B cell (primary cell): ENCODE measurements around the gene FANCD2OS. TPM values are rescaled to one million over a fixed set of nuclear protein-coding genes. Genes with fewer than 3 reads are reported as not detected.

Source experiments
- ATAC-seq: fragments of 200-7000 bp; cut with Tn5 transposase; one replicate; pipeline ENCODE4 v1.10.0; 2021; ENCODE audit warnings: low read depth, mild to moderate bottlenecking, moderate number of reproducible peaks, moderate library complexity
- CTCF ChIA-PET: fragments of 350-600 bp; sonication (Branson Sonifier 250); formaldehyde crosslinking; loops from one replicate; lab custom pipeline; 2021; ENCODE audit warnings: antibody characterized with exemption, inconsistent platforms; lab: Charles Lee
- POLR2A ChIA-PET: fragments of 350-600 bp; sonication (Branson Sonifier 250); formaldehyde crosslinking; loops from one replicate; lab custom pipeline; 2021; ENCODE audit warnings: antibody characterized with exemption; lab: Charles Lee
- DNase-seq: peaks from one replicate; pipeline ENCODE4 v3.0.0; 2013
- H2AFZ ChIP-seq: 2 replicates; pipeline ENCODE4 v1.6.1; 2012; ENCODE audit warnings: mild to moderate bottlenecking, low read depth, low read length; ENCODE audit not compliant: insufficient read depth, poor library complexity, severe bottlenecking
- H3K27ac ChIP-seq, 2 donors: 1 replicate in 1 of 2; 2 replicates in 1 of 2; pipeline ENCODE4 v1.5.1; 2012 to 2013; ENCODE audit warnings: low read length in 2 of 2, mild to moderate bottlenecking in 2 of 2, moderate library complexity in 1 of 2
- H3K27me3 ChIP-seq, 4 experiments: fragments of 200-600 bp in 1 of 4; sonication (generic) in 1 of 4; replicated peaks in 1 of 4; 1 replicate in 2 of 4; 2 replicates in 2 of 4; pipeline versions ENCODE4 v1.6.1 to v1.7.0; 2013 to 2016; ENCODE audit warnings: low read length in 3 of 4, mild to moderate bottlenecking in 2 of 4, mixed read lengths in 1 of 4, moderate library complexity in 1 of 4; ENCODE audit not compliant: insufficient read depth in 4 of 4, control insufficient read depth in 3 of 4; ENCODE audit errors: control extremely low read depth in 1 of 4
- H3K36me3 ChIP-seq, 2 experiments: replicated peaks in 1 of 2; 1 replicate in 1 of 2; 2 replicates in 1 of 2; pipeline versions ENCODE4 v1.6.1 to v1.7.1; 2013; ENCODE audit warnings: low read length in 1 of 2; ENCODE audit not compliant: insufficient read depth in 2 of 2, control insufficient read depth in 1 of 2; ENCODE audit errors: control extremely low read depth in 1 of 2, extremely low read depth in 1 of 2
- H3K4me1 ChIP-seq, 2 donors: fragments of 200-600 bp in 1 of 2; sonication (generic) in 1 of 2; 1 replicate in 1 of 2; 2 replicates in 1 of 2; pipeline versions ENCODE4 v1.5.1 to v1.6.1; 2013 to 2017; ENCODE audit warnings: low read length in 2 of 2; ENCODE audit not compliant: control insufficient read depth in 2 of 2, insufficient read depth in 2 of 2
- H3K4me2 ChIP-seq: replicated peaks from 2 replicates; pipeline ENCODE3; 2012; ENCODE audit warnings: mild to moderate bottlenecking, low read depth, low read length; ENCODE audit not compliant: poor library complexity, severe bottlenecking
- H3K4me3 ChIP-seq, 5 experiments: fragments of 200-600 bp in 1 of 5; sonication (generic) in 1 of 5; 1 replicate in 3 of 5; 2 replicates in 2 of 5; pipeline versions ENCODE4 v1.5.1 to v1.7.0; 2011 to 2016; ENCODE audit warnings: low read length in 4 of 5, mild to moderate bottlenecking in 4 of 5, low read depth in 2 of 5, control low read depth in 1 of 5, moderate library complexity in 1 of 5; ENCODE audit not compliant: insufficient read depth in 1 of 5; ENCODE audit errors: control extremely low read depth in 1 of 5, extremely low read depth in 1 of 5
- H3K79me2 ChIP-seq: fragments of 200-600 bp; sonication (generic); one replicate; pipeline ENCODE4 v1.6.0; 2016; ENCODE audit warnings: low read length; ENCODE audit not compliant: control insufficient read depth, insufficient read depth
- H3K9ac ChIP-seq: fragments of 200-600 bp; sonication (generic); 2 replicates; pipeline ENCODE4 v1.6.1; 2017; ENCODE audit warnings: mild to moderate bottlenecking, low read length, moderate library complexity
- H3K9me3 ChIP-seq, 3 donors: one replicate each; pipeline versions ENCODE4 v1.6.1 to v1.7.1; 2013; ENCODE audit warnings: low read length in 2 of 3; ENCODE audit not compliant: control insufficient read depth in 2 of 3, insufficient read depth in 1 of 3; ENCODE audit errors: control extremely low read depth in 1 of 3
- H4K20me1 ChIP-seq: 2 replicates; pipeline ENCODE4 v1.6.0; 2012; ENCODE audit warnings: mild to moderate bottlenecking, low read length; ENCODE audit not compliant: insufficient read depth, control insufficient read depth, poor library complexity, severe bottlenecking
- H3K27ac Mint-ChIP-seq: one replicate; pipeline ENCODE4 v1.8.0; 2021; ENCODE audit warnings: mixed read lengths
- H3K27me3 Mint-ChIP-seq: one replicate; pipeline ENCODE4 v1.8.0; 2021; ENCODE audit warnings: mixed read lengths
- H3K4me1 Mint-ChIP-seq: one replicate; pipeline ENCODE4 v1.8.0; 2021; ENCODE audit warnings: mixed read lengths
- H3K4me3 Mint-ChIP-seq: one replicate; pipeline ENCODE4 v1.8.0; 2021; ENCODE audit warnings: mixed read lengths
- H3K9me3 Mint-ChIP-seq: one replicate; pipeline ENCODE4 v1.8.0; 2022; ENCODE audit warnings: mixed read lengths; ENCODE audit not compliant: insufficient read depth
- CTCF ChIP-seq: fragments of 200-600 bp; IDR thresholded peaks from one replicate; pipeline ENCODE4 v1.8.0; 2022; ENCODE audit warnings: antibody characterized with exemption, mild to moderate bottlenecking
- EZH2 ChIP-seq: IDR thresholded peaks from 2 replicates; pipeline ENCODE4 v1.6.1; 2012; ENCODE audit warnings: borderline replicate concordance, low read depth, mild to moderate bottlenecking, moderate library complexity, low read length; ENCODE audit not compliant: insufficient read depth, poor library complexity, severe bottlenecking
- WGBS: methylation state at CpG from one replicate; pipeline ENCODE4 v1.1.5; 2013; ENCODE audit warnings: missing lambda C conversion rate; ENCODE audit not compliant: insufficient coverage; 5-methylcytosine and 5-hydroxymethylcytosine counted together
- intact Hi-C: fragments of 100-400 bp; cut with micrococcal nuclease; formaldehyde crosslinking; loops from one replicate; pipeline ENCODE4 v1.10.0; 2022
- polyA plus RNA-seq: library from polyadenylated mRNA; depleted of rRNA; stranded (reverse); fragments of >200 nt; gene quantifications from 2 replicates; pipeline ENCODE4 v1.2.3, GENCODE V29; 2012
- total RNA-seq, 2 donors: library from RNA; stranded (reverse); fragments of 120-200 nt in 1 of 2; gene quantifications; 1 replicate in 1 of 2; 2 replicates in 1 of 2; pipeline versions ENCODE4 v1.2.3 to v1.2.4, GENCODE V29; 2013 to 2022

Gene FANCD2OS
- total and polyA plus RNA-seq, 2 donors (not counting 1 experiment from before 2014, with no cell fraction given): not detected

- Mint-ChIP-seq H3K4me1 (peaks cover 30% of the 10 kb centered on the region), H3K27ac (no peak overlapping the region), H3K9me3 (no peaks in the 10 kb centered on the region), H3K27me3 (no peaks in the 10 kb centered on the region), H3K4me3 (no peak overlapping the region)
- Histone ChIP-seq H4K20me1 (peaks cover 64% of the 10 kb centered on the region), H3K79me2 (peaks cover 75% of the 10 kb centered on the region), H2AFZ (no peak overlapping the region), H3K4me3 (no peak overlapping the region), H3K9ac (no peak overlapping the region), H3K27ac (no peak overlapping the region), H3K36me3 (peaks cover 0 to 44% of the 10 kb centered on the region in 2 experiments), H3K9me3 (no peaks in the 10 kb centered on the region), H3K4me2 (no peak overlapping the region), H3K27me3 (no peaks in the 10 kb centered on the region), H3K4me1 (peaks cover 0 to 1% of the 10 kb centered on the region in 2 donors)
- CTCF ChIA-PET: interaction anchor here (1.0 kb wide), 1 partner anchor 11 kb away, joined by 3 read pairs; no protein-coding TSS in a partner anchor
- DNase-seq (no peak), ATAC-seq (no peak)
- TF ChIP-seq CTCF (no peak), EZH2 (no peak)
- 100% methylated on average over 3 of the region's 4 CpGs for WGBS
- intact Hi-C loops: no loop called here
- POLR2A ChIA-PET: interaction anchor here (0.6 kb wide), 2 partner anchors 11 to 34 kb away, joined by 3 to 4 read pairs; no protein-coding TSS in a partner anchor
Measured at GRCh38 chr3:10122724-10123123, 14.7 kb upstream of the FANCD2OS start.

GRCh38 chr3:10121064-10121463 lies 13.0 kb upstream of the FANCD2OS start:
- H3K4me3 ChIP-seq: no peak overlapping the region
- H3K36me3 ChIP-seq: peaks cover 0 to 30% of the 10 kb centered on the region in 2 experiments
- WGBS: 100% methylated on average over 1 of the region's 2 CpGs
- no peaks in the 10 kb centered on the region for H3K9me3 ChIP-seq
- CTCF ChIA-PET: interaction anchor here (0.8 kb wide), 1 partner anchor 9 kb away, joined by 3 read pairs; no protein-coding TSS in a partner anchor
- no peak overlapping the region for H3K27ac ChIP-seq
- H3K79me2 ChIP-seq: peaks cover 88% of the 10 kb centered on the region
- H2AFZ ChIP-seq: no peak overlapping the region
- H3K27ac Mint-ChIP-seq: no peak overlapping the region
- H3K9me3 Mint-ChIP-seq: no peaks in the 10 kb centered on the region
- no peak overlapping the region for H3K4me3 Mint-ChIP-seq
- POLR2A ChIA-PET: interaction anchor here (0.6 kb wide), 1 partner anchor 17 kb away, joined by 3 read pairs; no protein-coding TSS in a partner anchor
- peaks cover 73% of the 10 kb centered on the region for H4K20me1 ChIP-seq
- TF ChIP-seq CTCF (no peak), EZH2 (no peak)
- intact Hi-C loops: no loop called here
- H3K27me3 Mint-ChIP-seq: no peaks in the 10 kb centered on the region
- DNase-seq (no peak), ATAC-seq (no peak)
- H3K27me3 ChIP-seq: no peaks in the 10 kb centered on the region
- peaks cover 15 to 18% of the 10 kb centered on the region in 2 donors for H3K4me1 ChIP-seq
- no peak overlapping the region for H3K9ac ChIP-seq
- H3K4me1 Mint-ChIP-seq: peaks cover 43% of the 10 kb centered on the region
- H3K4me2 ChIP-seq: no peak overlapping the region
